ENCODE measurements around the gene LVRN.

LVRN gene

GRCh38 chr5:115985802-115986757 lies 23.8 kb downstream of the LVRN start:
- Mint-ChIP-seq H3K27me3 (ENCODE audit: low read depth, poor library complexity) (peaks cover 4% of the 10 kb centered on the region), H3K4me3 (no peak overlapping the region), H3K4me1 (peaks cover 8% of the 10 kb centered on the region), H3K9me3 (no peaks in the 10 kb centered on the region), H3K27ac (no peak overlapping the region), H3K36me3 (ENCODE audit: low read depth) (no peaks in the 10 kb centered on the region)
- no peak for DNase-seq
- TF ChIP-seq, protein P1, sequence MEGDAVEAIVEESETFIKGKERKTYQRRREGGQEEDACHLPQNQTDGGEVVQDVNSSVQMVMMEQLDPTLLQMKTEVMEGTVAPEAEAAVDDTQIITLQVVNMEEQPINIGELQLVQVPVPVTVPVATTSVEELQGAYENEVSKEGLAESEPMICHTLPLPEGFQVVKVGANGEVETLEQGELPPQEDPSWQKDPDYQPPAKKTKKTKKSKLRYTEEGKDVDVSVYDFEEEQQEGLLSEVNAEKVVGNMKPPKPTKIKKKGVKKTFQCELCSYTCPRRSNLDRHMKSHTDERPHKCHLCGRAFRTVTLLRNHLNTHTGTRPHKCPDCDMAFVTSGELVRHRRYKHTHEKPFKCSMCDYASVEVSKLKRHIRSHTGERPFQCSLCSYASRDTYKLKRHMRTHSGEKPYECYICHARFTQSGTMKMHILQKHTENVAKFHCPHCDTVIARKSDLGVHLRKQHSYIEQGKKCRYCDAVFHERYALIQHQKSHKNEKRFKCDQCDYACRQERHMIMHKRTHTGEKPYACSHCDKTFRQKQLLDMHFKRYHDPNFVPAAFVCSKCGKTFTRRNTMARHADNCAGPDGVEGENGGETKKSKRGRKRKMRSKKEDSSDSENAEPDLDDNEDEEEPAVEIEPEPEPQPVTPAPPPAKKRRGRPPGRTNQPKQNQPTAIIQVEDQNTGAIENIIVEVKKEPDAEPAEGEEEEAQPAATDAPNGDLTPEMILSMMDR (IDR thresholded peaks at IDR 0.05), result no peak

DNA sequence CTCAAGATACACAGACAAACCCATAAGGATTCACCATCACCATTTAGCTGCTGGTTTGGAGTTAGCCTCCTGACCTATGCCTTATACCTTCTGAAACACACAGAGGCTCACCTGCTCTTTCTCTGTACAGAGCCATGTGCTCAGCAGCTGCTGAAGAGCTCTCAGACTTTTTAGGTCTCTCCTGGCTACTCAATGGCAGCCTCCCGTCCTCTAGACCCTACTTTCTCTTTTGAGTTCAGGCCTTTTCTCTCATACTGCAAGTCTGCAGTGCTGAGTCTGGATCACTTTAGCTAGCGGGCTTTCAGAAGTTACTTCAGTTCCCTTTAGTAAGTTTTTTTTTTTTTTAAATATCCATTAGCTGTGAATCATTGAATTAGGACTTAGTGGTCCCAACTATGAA lies 25.7 kb downstream of the LVRN start:
- Mint-ChIP-seq H3K4me1 (peaks cover 8% of the 10 kb centered on the region), H3K36me3 (ENCODE audit: low read depth) (no peaks in the 10 kb centered on the region), H3K27me3 (ENCODE audit: low read depth, poor library complexity) (peaks cover 9% of the 10 kb centered on the region), H3K27ac (no peak overlapping the region), H3K9me3 (no peaks in the 10 kb centered on the region), H3K4me3 (no peak overlapping the region)
- no peak for DNase-seq
- TF ChIP-seq, protein P1 (IDR thresholded peaks at IDR 0.05), result no peak

DNA sequence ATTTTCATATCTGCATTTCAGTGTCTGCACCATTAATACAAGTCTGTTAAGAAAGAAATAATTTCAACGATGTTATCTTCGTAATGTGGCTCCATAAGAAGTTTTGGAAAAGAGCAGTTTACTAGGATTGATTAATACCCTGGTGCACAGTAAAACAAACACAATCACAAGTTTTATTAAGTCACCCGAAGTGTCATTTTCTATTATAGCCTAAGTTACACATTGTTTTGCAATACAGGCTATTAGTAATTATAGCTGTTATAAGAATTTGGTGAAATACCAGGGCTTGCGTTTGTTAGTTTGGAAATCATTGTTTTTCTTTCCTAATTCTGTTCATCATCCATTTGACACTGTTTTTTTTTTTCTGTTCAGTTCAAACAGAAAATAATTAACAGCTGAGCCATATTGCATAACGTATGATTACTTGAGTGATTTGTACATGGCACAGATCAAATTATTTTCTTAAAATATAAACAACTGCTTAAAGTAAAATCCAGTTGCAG lies 30.6 kb downstream of the LVRN start:
- no peak overlapping the region for H3K4me3 Mint-ChIP-seq
- TF ChIP-seq, protein P1 (IDR thresholded peaks at IDR 0.05), result no peak
- no peak overlapping the region for H3K27ac Mint-ChIP-seq
- peaks cover 9% of the 10 kb centered on the region for H3K27me3 Mint-ChIP-seq (ENCODE audit: low read depth, poor library complexity)
- H3K36me3 Mint-ChIP-seq (ENCODE audit: low read depth), result no peaks in the 10 kb centered on the region
- no peaks in the 10 kb centered on the region for H3K4me1 Mint-ChIP-seq
- no peaks in the 10 kb centered on the region for H3K9me3 Mint-ChIP-seq
- no peak for DNase-seq

- Mint-ChIP-seq H3K4me1 (no peaks in the 10 kb centered on the region), H3K27ac (no peak overlapping the region), H3K27me3 (ENCODE audit: low read depth, poor library complexity) (peaks cover 9% of the 10 kb centered on the region), H3K36me3 (ENCODE audit: low read depth) (no peaks in the 10 kb centered on the region), H3K4me3 (no peak overlapping the region), H3K9me3 (no peaks in the 10 kb centered on the region)
- no peak for DNase-seq
- TF ChIP-seq, protein P1 (IDR thresholded peaks at IDR 0.05), result no peak
Measured at GRCh38 chr5:115995351-115995750, 33.1 kb downstream of the LVRN start.

GRCh38 chr5:116002116-116002906 lies 40.0 kb downstream of the LVRN start:
- no peaks in the 10 kb centered on the region for H3K27me3 Mint-ChIP-seq (ENCODE audit: low read depth, poor library complexity)
- DNase-seq, result no peak
- H3K27ac Mint-ChIP-seq, result no peak overlapping the region
- TF ChIP-seq, protein P1 (IDR thresholded peaks at IDR 0.05), result no peak
- H3K36me3 Mint-ChIP-seq (ENCODE audit: low read depth), result no peaks in the 10 kb centered on the region
- no peak overlapping the region for H3K4me3 Mint-ChIP-seq
- H3K9me3 Mint-ChIP-seq, result no peaks in the 10 kb centered on the region
- no peaks in the 10 kb centered on the region for H3K4me1 Mint-ChIP-seq

All from nephron progenitor cell (in vitro differentiated cells).